Measurements from ENCODE around the gene ARHGAP21. TPM values are rescaled to one million over a fixed set of nuclear protein-coding genes. Genes with fewer than 3 reads are reported as not detected.
"Not testable (repeated sequence)": the region's sequence is repeated elsewhere in the genome, so short reads cannot be mapped to it uniquely, and the experiment has no call there.

Gene ARHGAP21
- total and polyA plus RNA-seq, 3 donors from 2014 or later: 44.3 to 69.2 (median 66.9) TPM

GRCh38 chr10:24730811-24731210 is 7.1 kb upstream of the ARHGAP21 start:
- Histone ChIP-seq H3K9me3 (no peaks in the 10 kb centered on the region), H3K27ac (no peak overlapping the region), H3K36me3 (ENCODE audit: low read depth, missing control alignments) (no peaks in the 10 kb centered on the region), H3K27me3 (no peaks in the 10 kb centered on the region), H3K4me1 (no peaks in the 10 kb centered on the region), H3K4me3 (no peak overlapping the region)
- TF ChIP-seq POLR2A (IDR thresholded peaks at IDR 0.05) (no peak), CTCF (IDR thresholded peaks at IDR 0.05) (no peak)
- intact Hi-C loops (cut with DNase I; ENCODE audit: low total_unique reads): no loop called here
- no peak for DNase-seq
- 63 to 91% methylated on average over 3 of the region's 3 CpGs for WGBS, 2 donors

- no peak for TF ChIP-seq CTCF (IDR thresholded peaks at IDR 0.05)
- no peak for TF ChIP-seq POLR2A (IDR thresholded peaks at IDR 0.05)
- no peak for DNase-seq
- Histone ChIP-seq H3K4me1 (no peaks in the 10 kb centered on the region), H3K27ac (no peak overlapping the region), H3K27me3 (no peaks in the 10 kb centered on the region), H3K9me3 (no peaks in the 10 kb centered on the region), H3K36me3 (ENCODE audit: low read depth, missing control alignments) (no peaks in the 10 kb centered on the region), H3K4me3 (no peak overlapping the region)
- WGBS, 2 donors: 80 to 83% methylated on average over 9 of the region's 9 CpGs
- intact Hi-C loops (cut with DNase I; ENCODE audit: low total_unique reads): no loop called here
Measured at GRCh38 chr10:24727786-24728185, 4.1 kb upstream of the ARHGAP21 start.

GRCh38 chr10:24726626-24727025 is 2.9 kb upstream of the ARHGAP21 start:
- Histone ChIP-seq H3K4me3 (no peak overlapping the region), H3K9me3 (no peaks in the 10 kb centered on the region), H3K4me1 (peaks cover 4% of the 10 kb centered on the region), H3K27me3 (no peaks in the 10 kb centered on the region), H3K27ac (no peak overlapping the region), H3K36me3 (ENCODE audit: low read depth, missing control alignments) (no peaks in the 10 kb centered on the region)
- intact Hi-C loops (cut with DNase I; ENCODE audit: low total_unique reads): no loop called here
- WGBS, 2 donors: 91 to 93% methylated on average over 5 of the region's 5 CpGs
- TF ChIP-seq CTCF (IDR thresholded peaks at IDR 0.05) (no peak), POLR2A (IDR thresholded peaks at IDR 0.05) (no peak)
- no peak for DNase-seq

GRCh38 chr10:24726029-24726428 is 2.3 kb upstream of the ARHGAP21 start:
- H3K9me3 ChIP-seq; H3K4me3 ChIP-seq; DNase-seq; H3K27ac ChIP-seq; H3K27me3 ChIP-seq; H3K4me1 ChIP-seq; intact Hi-C loops (cut with DNase I; ENCODE audit: low total_unique reads); H3K36me3 ChIP-seq (ENCODE audit: low read depth, missing control alignments): not testable (repeated sequence)
- 88 to 94% methylated on average over 5 of the region's 5 CpGs for whole genome bisulfite sequencing, 2 donors

GRCh38 chr10:24724381-24725228 is 918 bp upstream of the ARHGAP21 start:
- H3K4me3 ChIP-seq: peak overlapping the region; percentile 70 to 84
- H3K4me1 ChIP-seq: peaks cover 4% of the 10 kb centered on the region
- intact Hi-C loops (cut with DNase I; ENCODE audit: low total_unique reads): no loop called here
- H3K36me3 ChIP-seq (ENCODE audit: low read depth, missing control alignments): no peaks in the 10 kb centered on the region
- H3K27me3 ChIP-seq: no peaks in the 10 kb centered on the region
- peak; percentile 99 for DNase-seq
- H3K27ac ChIP-seq: peak overlapping the region; percentile 95 to 99
- 1 to 2% methylated on average over 17 to 52 of the region's 52 CpGs for WGBS, 2 donors
- H3K9me3 ChIP-seq: no peaks in the 10 kb centered on the region
- peak; percentile 91 for TF ChIP-seq POLR2A (IDR thresholded peaks at IDR 0.05)
- no peak for TF ChIP-seq CTCF (IDR thresholded peaks at IDR 0.05)

All from testis (tissue), 3 donors.